Fibroblast of skin of abdomen (primary cell): ENCODE measurements around the gene REXO4.
A peak's percentile ranks its signal among the peaks of the same experiment; 100 is the strongest.

ENCODE experiments used
- DNase-seq: peaks from one replicate; pipeline ENCODE4 v3.0.0-alpha.2; 2013

The REXO4 gene

DNA sequence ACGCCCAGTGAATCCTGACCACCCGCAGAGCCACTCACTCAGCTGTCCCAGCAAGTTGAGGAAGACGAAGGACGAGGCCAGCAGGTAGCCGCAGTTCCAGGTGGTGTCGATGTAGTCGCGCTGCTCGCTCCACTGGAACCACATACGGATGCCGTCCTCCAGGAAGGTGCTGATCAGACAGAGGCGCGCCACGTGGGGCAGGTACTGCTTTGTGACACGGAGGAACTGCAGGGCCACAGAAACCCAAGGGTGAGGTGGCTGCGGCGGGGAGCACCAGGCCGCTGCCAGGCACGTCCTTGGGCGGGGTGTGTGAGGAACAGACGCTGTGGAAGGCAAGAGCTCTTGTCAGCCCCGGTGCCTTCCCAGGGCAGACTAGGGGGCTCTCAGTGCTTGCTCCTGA lies 50.6 kb downstream of the REXO4 start:
- DNase-seq: no peak

DNA sequence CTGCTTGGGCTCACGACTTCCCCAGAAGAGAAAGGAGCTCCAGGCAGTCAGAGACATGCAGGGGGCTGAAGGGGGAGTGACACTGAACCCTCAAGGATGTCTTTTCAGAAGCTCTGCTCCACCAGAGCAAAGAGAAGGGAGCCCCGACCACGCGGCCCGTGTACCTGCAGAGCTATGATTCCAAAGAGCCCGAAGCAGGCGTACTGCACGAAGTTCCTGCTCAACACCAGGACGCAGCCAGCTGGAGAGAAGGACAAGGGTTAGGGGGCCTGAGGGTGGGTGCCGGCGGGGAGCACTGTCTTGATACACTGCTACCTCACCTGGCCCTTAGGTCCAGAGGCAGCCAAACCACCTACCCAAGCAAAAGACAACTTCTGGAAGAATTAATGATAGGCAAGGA lies 51.4 kb downstream of the REXO4 start:
- DNase-seq: no peak

DNA sequence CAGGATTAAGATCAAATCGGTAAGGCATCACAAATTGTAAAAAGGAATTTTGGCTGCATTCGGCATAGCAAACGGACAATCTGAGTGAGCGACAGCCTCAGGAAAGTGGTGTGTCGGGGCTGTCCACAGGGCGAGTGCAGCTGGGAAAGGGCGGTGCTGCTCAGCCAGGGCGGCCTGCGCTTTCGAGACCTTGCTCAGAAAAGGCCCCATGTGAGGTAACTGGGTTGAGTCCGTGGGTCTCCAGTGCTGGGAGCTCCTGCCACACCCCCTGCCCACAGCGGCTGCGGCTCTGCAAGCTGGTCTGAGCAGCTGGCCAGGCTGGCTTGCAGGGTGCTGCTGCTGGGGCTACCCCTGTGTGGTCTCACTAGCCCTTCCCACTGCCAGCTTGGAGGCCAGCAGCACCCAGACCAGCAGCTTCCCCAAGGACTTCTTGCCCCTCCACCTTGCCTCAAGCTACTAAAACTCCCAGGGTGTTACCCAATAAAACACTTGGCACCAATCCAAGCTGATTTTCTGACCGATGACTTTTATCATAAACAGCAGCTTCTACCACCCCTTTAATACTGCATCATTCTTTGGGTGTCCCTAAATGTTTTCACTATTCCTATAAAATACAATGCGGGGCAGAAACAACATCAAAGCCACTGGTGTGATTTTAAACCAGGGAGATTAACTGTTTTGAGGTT lies 55.3 kb downstream of the REXO4 start:
- no peak for DNase-seq

DNA sequence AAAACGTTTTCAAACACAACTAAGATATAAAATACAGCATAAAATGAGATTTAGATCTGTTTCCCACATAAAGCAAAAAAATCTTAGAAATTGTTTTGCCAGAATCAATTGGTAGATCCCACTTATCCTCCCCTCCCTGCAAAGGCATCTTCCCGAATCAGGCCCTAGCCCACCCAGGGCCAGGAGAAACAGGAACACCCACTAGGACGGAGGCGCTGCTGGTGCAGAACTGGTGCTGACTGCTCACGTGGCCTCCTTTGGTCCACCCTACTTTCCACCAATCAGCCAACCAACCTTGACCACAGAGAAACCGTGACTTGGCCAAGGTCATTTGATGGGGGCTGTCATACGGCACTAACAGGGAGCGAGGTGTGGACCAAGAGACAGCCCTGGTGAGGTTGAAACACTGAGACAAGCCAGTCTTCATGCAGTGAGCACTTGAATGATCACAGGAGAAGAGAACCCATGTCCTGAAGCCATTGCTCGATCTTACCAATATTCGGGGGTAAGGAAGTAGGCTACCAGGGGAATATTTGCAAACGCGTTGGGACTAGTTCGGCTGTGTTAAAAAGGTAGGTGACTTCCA lies 56.2 kb downstream of the REXO4 start:
- no peak for DNase-seq

DNA sequence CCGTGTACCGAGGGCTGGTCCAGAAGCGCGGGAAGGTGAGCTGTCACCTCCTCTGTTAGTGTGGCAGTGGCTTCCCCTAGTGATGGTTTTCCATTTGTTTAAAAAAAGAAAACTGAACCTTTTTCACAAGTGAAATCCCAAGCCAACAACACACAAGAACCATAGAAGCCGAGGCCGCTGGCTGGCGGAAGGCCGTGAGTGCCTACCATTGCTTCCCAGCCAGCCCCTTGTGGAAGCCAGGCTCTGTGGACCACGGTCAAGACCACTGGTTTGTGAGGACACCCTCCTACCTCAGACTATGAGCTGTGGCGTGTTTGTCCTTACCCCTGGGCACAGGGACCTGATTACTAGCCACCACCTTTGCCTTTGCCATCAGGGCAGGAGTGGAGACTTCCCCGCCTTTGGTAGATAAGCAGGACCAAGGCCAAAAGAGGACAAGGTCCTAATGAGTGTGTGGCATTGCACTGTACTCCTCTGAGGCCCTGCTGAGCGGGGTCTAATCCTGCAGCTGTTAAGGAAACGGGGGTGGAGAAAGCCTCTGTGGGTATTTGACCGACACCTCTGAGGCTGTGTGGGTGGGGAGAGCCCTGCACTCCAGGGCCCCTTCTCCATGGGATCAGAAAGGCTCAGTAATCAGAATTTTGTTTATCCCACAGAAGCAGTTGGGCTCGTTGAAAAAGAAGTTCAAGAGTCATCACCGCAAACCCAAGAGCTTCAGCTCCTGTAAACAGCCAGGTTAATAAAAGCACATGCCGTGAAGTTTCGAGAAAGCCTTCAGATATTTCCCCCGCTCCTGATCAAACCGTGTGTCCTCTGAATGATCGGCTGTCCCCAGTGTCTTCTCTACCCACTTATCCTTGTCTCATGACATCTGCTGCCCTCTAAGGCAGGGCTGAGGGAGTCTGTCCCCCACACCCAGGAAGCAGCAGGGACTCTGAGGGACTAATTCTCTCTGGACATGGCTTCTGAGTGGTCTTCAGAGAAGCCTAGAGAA lies 57.1 kb downstream of the REXO4 start:
- DNase-seq: no peak

DNA sequence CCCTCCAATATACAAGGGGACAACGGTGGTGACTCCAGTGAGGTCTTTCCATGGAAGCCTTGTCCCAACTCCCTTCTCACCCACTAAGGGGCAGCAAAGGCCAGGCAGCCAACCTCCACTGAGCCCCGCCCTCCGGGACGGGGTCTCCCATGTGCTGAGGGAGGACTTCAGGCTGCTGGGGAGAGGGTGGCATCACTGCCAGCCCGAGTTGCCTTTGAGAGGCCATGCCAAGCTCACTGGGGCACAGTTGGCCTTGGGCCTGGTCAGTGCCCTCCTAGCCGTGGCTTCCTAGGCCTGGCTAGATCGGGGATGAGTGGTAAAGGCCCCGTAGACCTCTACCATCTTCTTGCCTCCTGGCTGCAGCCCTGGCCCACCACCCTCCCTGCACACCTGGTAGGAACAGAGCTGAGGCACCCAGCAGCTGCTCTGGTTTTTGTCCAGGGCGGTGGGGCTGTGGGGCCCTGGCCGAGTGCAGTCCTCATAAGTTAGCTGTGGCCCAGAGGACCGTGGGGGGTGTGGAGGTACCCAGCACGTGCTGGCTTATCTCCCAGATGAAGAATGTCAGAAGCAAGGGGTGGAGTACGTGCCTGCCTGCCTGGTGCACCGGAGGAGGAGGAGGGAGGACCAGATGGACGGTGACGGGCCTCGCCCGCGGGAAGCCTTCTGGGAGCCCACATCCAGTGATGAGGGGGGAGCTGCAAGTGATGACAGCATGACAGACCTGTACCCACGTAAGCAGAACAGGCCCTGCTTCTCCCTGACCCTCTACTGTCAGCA lies 58.2 kb downstream of the REXO4 start:
- DNase-seq: no peak

DNA sequence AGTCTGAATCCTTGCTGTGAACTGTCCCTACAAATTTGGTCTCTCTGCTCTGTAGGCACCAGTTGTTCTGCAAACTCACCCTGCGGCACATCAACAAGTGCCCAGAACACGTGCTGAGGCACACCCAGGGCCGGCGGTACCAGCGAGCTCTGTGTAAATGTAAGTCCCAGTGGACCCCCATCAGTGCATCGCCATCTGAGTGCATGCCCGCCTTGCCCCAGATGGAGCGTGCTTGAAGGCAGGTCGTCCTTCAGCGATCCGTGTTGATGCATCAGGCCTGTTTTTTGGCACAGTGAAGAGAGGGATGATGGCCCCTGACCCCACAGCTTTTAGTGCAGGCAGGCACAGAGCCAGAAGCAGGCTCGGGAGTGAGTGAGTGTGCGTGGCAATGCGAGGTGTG lies 60.2 kb downstream of the REXO4 start:
- no peak for DNase-seq

DNA sequence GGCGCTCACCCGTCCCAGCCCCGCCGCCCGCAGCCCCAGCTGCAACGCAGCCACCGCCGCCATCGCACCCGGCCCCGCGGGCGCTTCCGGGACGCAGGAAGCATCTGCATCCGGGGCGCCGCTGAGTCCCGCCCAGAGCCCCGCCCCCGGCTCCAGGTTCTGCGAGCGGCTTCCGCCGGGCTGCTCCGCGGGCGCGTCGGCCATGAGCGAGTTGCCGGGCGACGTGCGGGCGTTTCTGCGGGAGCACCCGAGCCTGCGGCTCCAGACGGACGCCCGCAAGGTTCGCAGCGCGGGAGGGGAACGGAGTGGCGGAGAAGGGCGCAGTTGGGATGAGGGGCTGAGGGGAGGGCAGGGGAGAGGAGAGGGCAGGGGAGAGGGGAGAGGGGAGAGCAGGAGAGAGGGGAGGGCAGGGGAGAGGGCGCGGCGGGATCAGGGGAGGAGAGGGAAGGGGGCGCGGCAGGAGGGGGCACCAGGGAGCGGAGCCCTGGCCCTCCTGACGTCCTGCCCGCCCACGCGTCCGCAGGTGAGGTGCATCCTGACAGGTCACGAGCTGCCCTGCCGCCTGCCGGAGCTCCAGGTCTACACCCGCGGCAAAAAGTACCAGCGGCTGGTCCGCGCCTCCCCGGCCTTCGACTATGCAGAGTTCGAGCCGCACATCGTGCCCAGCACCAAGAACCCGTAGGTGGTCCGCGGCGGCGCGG lies 61.3 kb downstream of the REXO4 start, which contains the start of the genes SURF1 and SURF2:
Gene SURF1, minus strand, starts transcription at position 97 of the 701 bp plus-strand sequence. Its CDS starts 34 bp downstream, at position 63.
Gene SURF2, plus strand, starts transcription at position 160 of the 701 bp plus-strand sequence. Its CDS starts 43 bp downstream, at position 203.
- DNase-seq: peak; percentile 77
